GM13977 (cell line): ENCODE results near the gene F7.

Experiments
- DNase-seq: peaks from one replicate; pipeline ENCODE4 v3.0.0; 2012; ENCODE audit warnings: low spot score
- in situ Hi-C: fragments of 300-500 bp; cut with MboI; formaldehyde crosslinking; loops from one replicate; pipeline ENCODE4 v1.12.0; 2022; ENCODE audit warnings: low sequenced_read_pairs, low pct_unique_long_range_greater_than_20kb, mixed read lengths, inconsistent platforms; ENCODE audit not compliant: unreplicated experiment
- TF ChIP-seq, protein P1 (sequence below): IDR thresholded peaks from 2 replicates; pipeline ENCODE4 v1.5.1; 2012; ENCODE audit warnings: mild to moderate bottlenecking, control low read depth; ENCODE audit not compliant: insufficient read depth; ENCODE audit errors: extremely low read depth, missing control alignments

Gene F7

DNA sequence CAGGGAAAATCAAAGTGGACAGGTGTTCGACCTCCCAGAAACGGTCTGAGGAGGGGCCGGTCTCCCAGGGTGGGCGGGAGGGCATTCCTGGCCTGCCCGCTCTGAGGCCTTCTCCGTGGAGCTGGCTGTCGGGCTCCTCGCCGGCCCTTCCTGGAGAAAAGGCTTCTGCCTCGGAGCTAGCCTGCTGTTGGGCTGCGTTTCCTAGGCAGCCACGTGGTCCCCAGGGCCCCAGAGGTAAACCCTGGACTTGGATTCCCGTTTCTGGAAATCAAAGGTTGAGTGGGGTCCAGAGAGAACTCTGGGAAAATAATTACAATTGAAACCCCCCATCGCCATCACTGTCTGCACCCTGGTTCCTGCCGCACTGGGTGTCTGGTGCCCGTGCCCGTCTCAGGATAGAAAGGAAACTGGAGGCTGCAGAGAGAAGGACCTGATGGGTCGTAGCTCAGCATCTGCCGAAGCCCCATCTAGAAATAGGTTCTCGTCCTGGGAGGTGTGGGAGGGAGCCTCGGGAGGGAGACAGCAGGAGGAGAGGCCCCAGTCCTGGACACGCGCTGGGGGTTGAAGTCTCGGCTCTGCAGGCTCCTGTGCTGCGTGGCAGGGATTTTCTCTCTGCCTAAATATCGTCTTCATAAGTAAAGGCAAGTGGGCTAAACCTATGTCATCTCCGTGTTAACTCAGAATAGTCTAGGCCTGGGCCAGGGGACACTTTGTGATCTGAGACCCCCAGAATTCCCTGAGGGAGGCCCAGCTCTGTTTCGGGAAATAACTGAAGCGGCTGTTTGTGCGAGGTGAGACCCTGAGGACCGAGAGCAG lies 45.2 kb downstream of the F7 start:
- TF ChIP-seq, protein P1, sequence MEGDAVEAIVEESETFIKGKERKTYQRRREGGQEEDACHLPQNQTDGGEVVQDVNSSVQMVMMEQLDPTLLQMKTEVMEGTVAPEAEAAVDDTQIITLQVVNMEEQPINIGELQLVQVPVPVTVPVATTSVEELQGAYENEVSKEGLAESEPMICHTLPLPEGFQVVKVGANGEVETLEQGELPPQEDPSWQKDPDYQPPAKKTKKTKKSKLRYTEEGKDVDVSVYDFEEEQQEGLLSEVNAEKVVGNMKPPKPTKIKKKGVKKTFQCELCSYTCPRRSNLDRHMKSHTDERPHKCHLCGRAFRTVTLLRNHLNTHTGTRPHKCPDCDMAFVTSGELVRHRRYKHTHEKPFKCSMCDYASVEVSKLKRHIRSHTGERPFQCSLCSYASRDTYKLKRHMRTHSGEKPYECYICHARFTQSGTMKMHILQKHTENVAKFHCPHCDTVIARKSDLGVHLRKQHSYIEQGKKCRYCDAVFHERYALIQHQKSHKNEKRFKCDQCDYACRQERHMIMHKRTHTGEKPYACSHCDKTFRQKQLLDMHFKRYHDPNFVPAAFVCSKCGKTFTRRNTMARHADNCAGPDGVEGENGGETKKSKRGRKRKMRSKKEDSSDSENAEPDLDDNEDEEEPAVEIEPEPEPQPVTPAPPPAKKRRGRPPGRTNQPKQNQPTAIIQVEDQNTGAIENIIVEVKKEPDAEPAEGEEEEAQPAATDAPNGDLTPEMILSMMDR = no peak
- no peak for DNase-seq
- in situ Hi-C loops = no loop called here

DNA sequence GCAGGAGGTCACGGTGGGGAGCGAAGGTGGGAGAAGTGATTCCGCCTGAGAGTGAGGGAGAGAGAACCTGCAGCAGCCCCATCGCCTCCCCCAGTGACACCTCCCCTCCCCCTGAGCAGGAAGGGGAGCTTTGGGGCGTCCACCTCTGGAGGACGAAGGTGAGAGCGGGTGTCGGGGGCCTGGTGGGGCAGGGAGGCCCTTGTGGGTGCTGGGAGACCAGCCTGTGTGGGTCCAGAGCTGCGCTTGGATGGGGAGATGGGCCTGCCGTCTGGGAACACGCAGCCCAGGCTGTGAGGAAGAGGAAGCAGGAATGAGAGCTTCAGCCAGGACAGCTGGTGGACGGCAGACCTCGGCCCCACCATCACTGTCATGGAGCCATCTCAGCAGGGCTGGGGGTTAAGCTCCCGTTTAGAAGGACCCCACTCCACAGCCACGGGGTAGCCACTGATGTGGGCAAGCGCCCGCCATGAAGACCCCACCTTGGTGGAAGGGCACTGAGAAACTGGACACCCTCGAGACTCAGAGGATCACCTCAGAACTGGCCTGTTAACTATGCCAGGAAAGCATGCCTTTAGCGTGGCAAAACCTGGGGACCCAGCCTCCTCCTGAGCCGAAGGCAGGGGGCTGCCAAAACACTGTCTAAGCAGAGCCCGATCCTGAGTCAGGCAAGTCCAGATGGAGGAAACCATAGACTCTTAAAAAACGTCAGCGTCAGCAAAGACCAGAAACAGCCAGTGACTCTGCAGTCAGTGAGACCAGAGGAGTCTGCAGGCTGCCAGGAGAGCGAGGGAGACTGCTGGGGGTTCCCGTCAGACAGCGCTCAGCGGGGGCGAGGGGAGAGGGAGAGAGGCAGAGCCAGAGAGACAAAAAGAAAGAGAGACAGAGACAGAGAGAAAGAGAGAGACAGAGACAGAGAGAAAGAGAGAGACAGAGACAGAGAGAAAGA lies 46.4 kb downstream of the F7 start:
- peak; percentile 63 for DNase-seq
- in situ Hi-C loops = no loop called here

DNA sequence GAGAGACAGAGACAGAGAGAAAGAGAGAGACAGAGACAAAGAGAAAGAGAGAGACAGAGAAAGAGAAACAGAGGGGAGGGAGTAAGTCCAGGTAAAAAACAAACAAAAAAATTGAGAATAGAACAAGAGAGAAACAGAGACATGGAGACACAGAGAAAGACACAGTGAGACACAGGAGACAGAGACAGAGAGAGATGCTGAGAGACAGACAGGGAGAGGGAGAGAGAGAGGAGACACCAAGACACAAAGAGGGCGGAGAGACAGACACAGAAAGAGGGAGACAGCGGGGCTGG lies 47.0 kb downstream of the F7 start:
- in situ Hi-C loops = no loop called here
- DNase-seq = no peak
- TF ChIP-seq, protein P1 = no peak

More for the DNA sequence above, 46.4 kb downstream of the F7 start:
- TF ChIP-seq, protein P1 = no peak

DNA sequence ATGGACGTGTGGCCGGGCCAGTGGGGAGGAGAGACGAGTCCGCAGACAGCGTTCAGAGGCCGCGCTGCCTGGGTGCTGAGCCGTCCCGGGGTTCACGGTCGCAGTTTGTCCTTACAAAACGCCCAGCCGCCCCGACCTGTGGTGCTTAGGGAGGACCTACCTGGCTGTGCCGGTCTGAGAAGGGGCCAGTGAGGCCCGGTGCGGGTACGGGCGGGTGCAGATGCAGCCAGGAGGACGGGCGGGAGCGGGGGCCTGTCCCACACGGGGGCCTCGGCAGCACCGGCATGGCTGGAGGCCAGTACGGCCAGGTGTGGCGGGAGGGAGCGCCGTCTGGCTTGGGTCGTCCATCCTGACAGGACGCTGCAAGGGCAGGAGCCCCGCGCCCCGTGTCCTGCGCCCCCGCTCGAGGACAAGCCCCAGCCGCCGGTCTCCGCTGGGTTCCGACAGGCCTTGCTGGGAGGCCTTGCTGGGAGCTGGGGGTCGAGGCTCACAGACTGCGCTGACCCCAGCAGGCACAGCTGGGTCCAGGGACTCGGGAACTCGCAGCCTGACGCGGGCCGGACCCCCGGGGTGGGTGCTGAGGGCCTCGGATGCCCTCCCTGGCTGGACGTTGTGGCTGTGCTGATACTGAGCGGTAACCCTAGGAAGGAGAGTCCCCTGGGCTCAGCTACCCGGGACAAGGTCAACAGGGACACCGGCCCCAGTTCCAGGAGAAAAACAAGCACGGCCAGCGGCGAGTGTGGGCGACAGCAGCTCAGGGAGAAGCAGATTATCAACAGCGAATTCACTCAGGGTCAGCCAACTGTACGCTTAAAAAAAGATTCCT lies 47.6 kb downstream of the F7 start:
- DNase-seq = peak; percentile 56
- in situ Hi-C loops = no loop called here
- TF ChIP-seq, protein P1 = no peak

DNA sequence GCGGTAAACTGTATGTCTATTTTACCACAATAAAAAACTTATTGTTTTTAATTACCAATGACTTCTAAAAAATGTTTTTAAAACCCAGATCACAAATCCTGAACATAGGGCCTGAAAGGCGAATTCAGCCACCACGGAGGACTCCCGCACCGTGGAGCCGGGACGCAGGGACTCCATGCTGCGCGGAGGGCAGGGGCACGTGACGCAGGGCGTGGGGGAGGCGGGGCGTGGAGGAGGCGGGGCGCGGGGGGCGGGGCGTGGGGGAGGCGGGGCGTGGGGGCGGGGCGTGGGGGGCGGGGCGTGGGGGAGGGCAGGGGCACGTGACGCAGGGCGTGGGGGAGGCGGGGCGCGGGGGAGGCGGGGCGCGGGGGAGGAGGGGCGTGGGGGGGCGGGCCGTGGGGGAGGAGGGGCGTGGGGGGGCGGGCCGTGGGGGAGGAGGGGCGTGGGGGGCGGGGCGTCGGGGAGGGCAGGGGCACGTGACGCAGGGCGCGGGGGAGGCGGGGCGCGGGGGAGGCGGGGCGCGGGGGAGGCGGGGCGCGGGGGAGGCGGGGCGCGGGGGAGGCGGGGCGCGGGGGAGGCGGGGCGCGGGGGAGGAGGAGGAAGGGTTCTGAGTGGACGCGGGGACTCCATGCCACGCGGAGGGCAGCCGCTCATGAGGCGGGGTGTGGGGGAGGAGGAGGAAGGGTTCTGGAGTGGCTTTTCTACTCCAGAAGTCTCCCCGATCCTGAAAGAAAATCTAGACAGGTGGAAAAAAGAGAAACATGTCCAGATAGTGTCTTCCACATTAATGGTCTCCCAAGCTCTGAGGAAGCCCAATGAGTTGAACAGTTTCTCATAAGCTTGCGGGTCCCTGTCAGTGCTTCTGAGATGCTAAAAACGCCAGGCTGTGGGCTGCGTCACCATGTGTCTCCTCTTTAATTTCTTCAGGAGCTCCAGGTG lies 48.5 kb downstream of the F7 start:
- in situ Hi-C loops = no loop called here
- TF ChIP-seq, protein P1 = peak; percentile 6
- peak; percentile 86 for DNase-seq
